ENCODE results near the gene RRAS2.
"Not testable (repeated sequence)": the region's sequence is repeated elsewhere in the genome, so short reads cannot be mapped to it uniquely, and the experiment has no call there.

The RRAS2 gene

GRCh38 chr11:14300661-14301304 lies 58.2 kb downstream of the RRAS2 start:
- Histone ChIP-seq H3K9ac (ENCODE audit: insufficient read length) (peak overlapping the region; percentile 22), H3K9me3 (ENCODE audit: low read depth, low read length) (no peaks in the 10 kb centered on the region), H3K36me3 (ENCODE audit: insufficient read depth, low read length) (no peaks in the 10 kb centered on the region), H3K4me3 (no peak overlapping the region), H3K27ac (no peak overlapping the region)
- DNase-seq (ENCODE audit: low read depth, low spot score) = peak; percentile 66
- no peak for TF ChIP-seq POLR2AphosphoS5 (IDR thresholded peaks at IDR 0.05; ENCODE audit: borderline replicate concordance, low read depth, low read length)
- no peak for TF ChIP-seq FOXP2 (optimal IDR thresholded peaks at IDR 0.05; ENCODE audit: control extremely low read depth, extremely low read length, insufficient read depth)
- TF ChIP-seq EZH2 (IDR thresholded peaks at IDR 0.05) = no peak

DNA sequence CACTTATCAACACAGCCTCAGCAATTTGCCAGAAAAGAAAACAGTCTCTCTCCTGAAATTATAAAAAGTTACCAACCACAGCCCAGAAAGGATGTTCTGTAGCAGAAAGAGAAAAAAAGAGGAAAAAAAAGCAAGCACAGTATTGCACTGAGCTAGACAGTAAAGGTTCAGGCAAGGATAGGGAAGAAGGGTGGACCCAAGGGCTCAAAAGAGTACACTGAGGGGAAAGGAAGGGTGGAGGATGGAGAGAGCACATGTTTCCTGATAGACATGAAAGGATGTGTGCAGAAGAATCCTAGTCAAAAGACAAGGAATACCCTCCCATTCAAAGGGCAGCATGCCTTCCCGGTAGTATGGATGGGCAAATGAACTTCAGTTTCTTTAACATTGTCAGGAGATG lies 59.1 kb downstream of the RRAS2 start:
- no peaks in the 10 kb centered on the region for H3K36me3 ChIP-seq (ENCODE audit: insufficient read depth, low read length)
- H3K9me3 ChIP-seq (ENCODE audit: low read depth, low read length) = no peaks in the 10 kb centered on the region
- no peak overlapping the region for H3K4me3 ChIP-seq
- no peak overlapping the region for H3K27ac ChIP-seq
- no peak for DNase-seq (ENCODE audit: low read depth, low spot score)
- TF ChIP-seq EZH2 (IDR thresholded peaks at IDR 0.05) (no peak), POLR2AphosphoS5 (IDR thresholded peaks at IDR 0.05; ENCODE audit: borderline replicate concordance, low read depth, low read length) (no peak), FOXP2 (optimal IDR thresholded peaks at IDR 0.05; ENCODE audit: control extremely low read depth, extremely low read length, insufficient read depth) (no peak)
- no peak overlapping the region for H3K9ac ChIP-seq (ENCODE audit: insufficient read length)

DNA sequence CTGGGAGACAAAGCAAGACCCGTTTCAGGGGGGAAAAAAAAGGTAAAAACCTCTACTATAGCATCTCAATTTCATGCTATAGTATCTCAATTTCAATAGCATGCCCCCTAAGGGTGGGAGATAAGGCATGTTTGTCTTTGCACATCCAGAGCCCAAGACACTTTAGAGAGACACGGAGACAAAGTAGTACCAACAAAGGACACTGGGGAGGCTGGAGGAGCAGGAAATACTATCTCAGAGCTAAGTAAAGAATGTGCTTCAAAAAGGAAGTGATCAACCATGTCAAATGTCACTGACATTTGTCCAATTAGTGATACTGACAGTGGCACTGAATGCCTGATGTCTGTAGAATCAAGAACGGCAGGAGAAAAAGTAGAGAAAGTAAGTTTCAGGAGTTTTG lies 68.6 kb downstream of the RRAS2 start:
- H3K36me3 ChIP-seq (ENCODE audit: insufficient read depth, low read length) = no peaks in the 10 kb centered on the region
- TF ChIP-seq EZH2 (IDR thresholded peaks at IDR 0.05) (no peak), FOXP2 (optimal IDR thresholded peaks at IDR 0.05; ENCODE audit: control extremely low read depth, extremely low read length, insufficient read depth) (no peak), POLR2AphosphoS5 (IDR thresholded peaks at IDR 0.05; ENCODE audit: borderline replicate concordance, low read depth, low read length) (no peak)
- no peak overlapping the region for H3K27ac ChIP-seq
- no peak overlapping the region for H3K9ac ChIP-seq (ENCODE audit: insufficient read length)
- no peak overlapping the region for H3K4me3 ChIP-seq
- no peak for DNase-seq (ENCODE audit: low read depth, low spot score)
- no peaks in the 10 kb centered on the region for H3K9me3 ChIP-seq (ENCODE audit: low read depth, low read length)

DNA sequence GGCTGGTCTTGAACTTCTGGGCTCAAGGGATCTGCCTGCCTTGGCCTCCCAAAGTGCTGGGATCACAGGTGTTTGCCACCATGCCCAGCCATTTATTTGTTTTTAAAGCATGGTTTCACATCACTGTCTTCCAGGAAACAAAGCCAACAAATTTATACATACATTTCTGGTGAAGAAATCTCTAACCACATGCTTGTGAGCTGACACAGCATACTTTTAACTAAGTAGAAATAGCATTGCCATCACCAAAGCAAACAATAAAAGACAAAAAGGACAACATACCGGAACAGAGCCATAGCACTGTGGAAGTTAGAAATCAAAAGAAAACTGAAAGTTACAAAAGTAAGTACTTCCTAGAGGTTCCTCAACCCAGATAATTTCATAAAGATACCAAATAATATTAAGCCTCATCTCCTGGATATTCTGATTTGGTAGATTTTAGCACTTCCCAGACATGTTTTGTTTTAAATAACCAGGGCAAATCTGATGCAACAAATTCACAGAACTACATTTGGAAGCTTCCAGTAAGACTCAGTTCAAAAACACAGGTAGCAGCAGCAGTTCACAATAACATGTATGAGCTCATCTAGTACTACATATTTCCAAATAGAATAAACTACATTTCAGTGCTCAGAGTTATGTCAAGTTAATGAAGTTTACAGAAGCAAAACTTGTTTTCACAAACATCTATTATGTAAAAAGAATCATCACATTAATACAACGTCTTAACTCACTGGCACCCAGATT lies 70.6 kb downstream of the RRAS2 start:
- H3K36me3 ChIP-seq (ENCODE audit: insufficient read depth, low read length) = no peaks in the 10 kb centered on the region
- H3K27ac ChIP-seq = no peak overlapping the region
- TF ChIP-seq POLR2AphosphoS5 (IDR thresholded peaks at IDR 0.05; ENCODE audit: borderline replicate concordance, low read depth, low read length) (no peak), FOXP2 (optimal IDR thresholded peaks at IDR 0.05; ENCODE audit: control extremely low read depth, extremely low read length, insufficient read depth) (no peak), EZH2 (IDR thresholded peaks at IDR 0.05) (no peak)
- H3K4me3 ChIP-seq = no peak overlapping the region
- H3K9me3 ChIP-seq (ENCODE audit: low read depth, low read length) = no peaks in the 10 kb centered on the region
- no peak for DNase-seq (ENCODE audit: low read depth, low spot score)
- H3K9ac ChIP-seq (ENCODE audit: insufficient read length) = no peak overlapping the region

GRCh38 chr11:14278869-14279268 lies 80.1 kb downstream of the RRAS2 start:
- H3K9ac ChIP-seq (ENCODE audit: insufficient read length); H3K9me3 ChIP-seq (ENCODE audit: low read depth, low read length); H3K4me3 ChIP-seq; DNase-seq (ENCODE audit: low read depth, low spot score); H3K27ac ChIP-seq; H3K36me3 ChIP-seq (ENCODE audit: insufficient read depth, low read length): not testable (repeated sequence)

DNA sequence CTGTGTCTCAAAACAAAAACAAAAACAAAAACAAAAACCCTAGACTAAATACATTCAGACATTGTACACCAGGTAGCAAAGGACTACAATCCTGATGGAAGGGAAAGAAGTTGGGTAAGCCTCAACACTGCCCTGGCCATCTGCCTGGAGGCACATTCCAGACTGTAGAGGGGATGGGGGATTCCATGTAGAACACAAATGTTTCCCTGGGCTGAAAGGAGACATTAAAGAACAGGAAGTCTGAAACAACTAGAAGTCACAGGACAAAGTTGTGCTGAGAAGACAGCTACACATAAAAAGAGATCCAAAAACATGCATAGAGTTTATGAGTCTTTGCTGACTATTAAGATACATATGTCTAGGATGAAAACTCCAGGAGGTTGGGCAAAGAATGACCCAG lies 83.9 kb downstream of the RRAS2 start:
- H3K9me3 ChIP-seq (ENCODE audit: low read depth, low read length) = no peaks in the 10 kb centered on the region
- H3K9ac ChIP-seq (ENCODE audit: insufficient read length) = no peak overlapping the region
- H3K27ac ChIP-seq = no peak overlapping the region
- no peak overlapping the region for H3K4me3 ChIP-seq
- DNase-seq (ENCODE audit: low read depth, low spot score) = no peak
- TF ChIP-seq POLR2AphosphoS5 (IDR thresholded peaks at IDR 0.05; ENCODE audit: borderline replicate concordance, low read depth, low read length) = no peak
- no peak for TF ChIP-seq FOXP2 (optimal IDR thresholded peaks at IDR 0.05; ENCODE audit: control extremely low read depth, extremely low read length, insufficient read depth)
- no peak for TF ChIP-seq EZH2 (IDR thresholded peaks at IDR 0.05)
- H3K36me3 ChIP-seq (ENCODE audit: insufficient read depth, low read length) = no peaks in the 10 kb centered on the region

DNA sequence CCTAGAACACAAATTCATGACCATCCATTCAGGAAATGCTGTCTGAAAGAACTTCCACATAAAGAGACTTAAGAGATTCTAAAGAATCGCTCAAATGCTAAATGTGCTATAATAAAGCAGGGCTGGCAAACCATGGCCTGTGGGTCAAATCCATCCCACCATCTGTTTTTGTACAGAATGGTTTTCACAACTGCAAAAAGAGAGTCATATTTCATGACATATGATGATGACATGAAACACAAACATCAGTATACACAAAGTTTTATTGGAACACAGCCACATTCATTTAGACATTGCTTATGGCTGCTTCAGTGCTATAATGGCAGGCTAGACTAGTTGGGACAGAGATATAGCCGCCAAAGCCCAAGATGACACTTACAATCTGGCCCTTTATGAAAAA lies 85.1 kb downstream of the RRAS2 start:
- no peaks in the 10 kb centered on the region for H3K36me3 ChIP-seq (ENCODE audit: insufficient read depth, low read length)
- no peak overlapping the region for H3K4me3 ChIP-seq
- no peak overlapping the region for H3K27ac ChIP-seq
- no peak overlapping the region for H3K9ac ChIP-seq (ENCODE audit: insufficient read length)
- TF ChIP-seq POLR2AphosphoS5 (IDR thresholded peaks at IDR 0.05; ENCODE audit: borderline replicate concordance, low read depth, low read length) = no peak
- TF ChIP-seq EZH2 (IDR thresholded peaks at IDR 0.05) = no peak
- no peak for TF ChIP-seq FOXP2 (optimal IDR thresholded peaks at IDR 0.05; ENCODE audit: control extremely low read depth, extremely low read length, insufficient read depth)
- no peaks in the 10 kb centered on the region for H3K9me3 ChIP-seq (ENCODE audit: low read depth, low read length)
- DNase-seq (ENCODE audit: low read depth, low spot score) = no peak

DNA sequence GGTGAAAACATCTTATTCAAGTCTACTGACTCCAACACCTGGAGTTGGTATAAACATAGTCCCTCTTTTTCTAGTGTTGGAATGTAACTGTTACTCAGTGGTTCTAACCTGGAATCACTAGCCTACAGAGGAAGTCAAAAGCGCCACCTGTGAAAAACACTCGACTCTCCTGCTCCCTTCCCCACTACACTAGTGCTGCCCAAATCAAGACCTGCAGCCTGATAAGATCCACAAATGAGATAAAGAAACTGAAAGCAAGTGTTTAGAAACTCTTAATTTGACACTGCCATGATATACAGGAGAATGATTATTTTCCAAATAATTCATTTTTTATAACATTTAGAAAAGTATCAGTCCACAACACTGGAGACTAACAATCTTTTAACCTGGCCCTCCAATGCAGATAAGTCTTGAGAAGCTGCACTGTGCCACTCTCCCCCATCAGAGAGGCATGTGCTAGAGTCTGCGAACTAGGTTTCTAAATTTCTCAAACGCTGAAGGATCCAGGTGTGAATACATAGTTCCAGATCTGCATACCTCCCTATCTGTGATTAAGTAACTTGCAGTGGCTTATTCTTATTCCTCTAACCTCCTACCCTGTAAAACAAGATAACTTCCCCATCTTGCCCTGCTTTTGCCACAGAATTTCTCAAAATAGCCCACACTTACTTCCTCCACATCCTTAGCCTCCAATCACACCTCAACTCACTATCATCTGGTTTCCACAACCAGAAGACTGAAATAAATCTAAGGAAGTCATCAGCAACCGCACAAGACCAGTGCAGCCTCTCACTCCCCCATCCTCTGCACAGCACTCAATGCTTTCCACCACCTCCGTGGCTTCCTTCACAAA lies 88.1 kb downstream of the RRAS2 start:
- TF ChIP-seq EZH2 (IDR thresholded peaks at IDR 0.05) = no peak
- no peak for TF ChIP-seq FOXP2 (optimal IDR thresholded peaks at IDR 0.05; ENCODE audit: control extremely low read depth, extremely low read length, insufficient read depth)
- TF ChIP-seq POLR2AphosphoS5 (IDR thresholded peaks at IDR 0.05; ENCODE audit: borderline replicate concordance, low read depth, low read length) = no peak
- no peak overlapping the region for H3K4me3 ChIP-seq
- no peak overlapping the region for H3K9ac ChIP-seq (ENCODE audit: insufficient read length)
- no peaks in the 10 kb centered on the region for H3K9me3 ChIP-seq (ENCODE audit: low read depth, low read length)
- H3K36me3 ChIP-seq (ENCODE audit: insufficient read depth, low read length) = no peaks in the 10 kb centered on the region
- H3K27ac ChIP-seq = no peak overlapping the region
- DNase-seq (ENCODE audit: low read depth, low spot score) = no peak

Data from SK-N-MC (cell line).